ENCODE data around the gene LIME1. TPM values are rescaled to one million over a fixed set of nuclear protein-coding genes. Genes with fewer than 3 reads are reported as not detected.

LIME1 gene
- total RNA-seq (1 to 10 TPM; 1.7 to 4.6 (median 2.6) TPM), polyA plus RNA-seq (1 to 10 TPM; 3.1 to 5.1 (median 4.4) TPM)
- long read RNA-seq, donor 1, result 0 reads
- long read RNA-seq, donor 2, result 0 reads

GRCh38 chr20:63735859-63736718 lies at the start of gene LIME1:
Gene LIME1, plus strand, starts transcription at chr20:63736664. Its CDS starts 886 bp downstream, at chr20:63737550.
- intact Hi-C loops (cut with DNase I), result loop anchor here in 1 of 2 donors (5.0 kb wide), 1 partner anchor 34 kb away; no protein-coding TSS in a partner anchor
- Histone ChIP-seq H3K36me3 (ENCODE audit: insufficient read depth in 1 of 2, low read depth in 1 of 2) (peaks cover 0 to 29% of the 10 kb centered on the region in 2 donors), H3K4me1 (peaks cover 7% of the 10 kb centered on the region), H3K27me3 (ENCODE audit: insufficient read depth in 3 of 3, low read length in 2 of 3) (no peaks in the 10 kb centered on the region), H3K9me3 (no peaks in the 10 kb centered on the region), H3K4me3 (peak within 1 kb of the TSS; percentile 25), H3K27ac (no peak within 1 kb of the TSS)
- ATAC-seq, result no peak
- WGBS, 3 donors, result 70 to 81% (median 72%) methylated on average over 23 to 31 of the region's 31 CpGs
- DNase-seq, result peak in 1 of 2 donors; percentile 58
- TF ChIP-seq CTCF (IDR thresholded peaks at IDR 0.05), result no peak

GRCh38 chr20:63687419-63688178 lies 48.9 kb upstream of the LIME1 start:
- WGBS, 3 donors, result 82 to 89% (median 87%) methylated on average over 28 to 29 of the region's 29 CpGs
- intact Hi-C loops (cut with DNase I), result no loop called here
- H3K9me3 ChIP-seq, result no peaks in the 10 kb centered on the region
- H3K36me3 ChIP-seq (ENCODE audit: insufficient read depth in 1 of 2, low read depth in 1 of 2), result no peaks in the 10 kb centered on the region
- no peak for TF ChIP-seq CTCF (IDR thresholded peaks at IDR 0.05)
- peak overlapping the region; percentile 79 for H3K27ac ChIP-seq
- H3K4me1 ChIP-seq, result peaks cover 15% of the 10 kb centered on the region
- ATAC-seq, result no peak
- no peak for DNase-seq
- H3K27me3 ChIP-seq (ENCODE audit: insufficient read depth in 3 of 3, low read length in 2 of 3), result no peaks in the 10 kb centered on the region
- H3K4me3 ChIP-seq, result no peak overlapping the region

GRCh38 chr20:63688228-63689045 lies 48.0 kb upstream of the LIME1 start:
- ATAC-seq (no peak), DNase-seq (peak in 1 of 2 donors; percentile 59)
- no peak overlapping the region for H3K4me3 ChIP-seq
- H3K36me3 ChIP-seq (ENCODE audit: insufficient read depth in 1 of 2, low read depth in 1 of 2), result no peaks in the 10 kb centered on the region
- no peaks in the 10 kb centered on the region for H3K9me3 ChIP-seq
- H3K4me1 ChIP-seq, result peaks cover 8% of the 10 kb centered on the region
- intact Hi-C loops (cut with DNase I), result no loop called here
- H3K27me3 ChIP-seq (ENCODE audit: insufficient read depth in 3 of 3, low read length in 2 of 3), result no peaks in the 10 kb centered on the region
- peak overlapping the region; percentile 79 for H3K27ac ChIP-seq
- no peak for TF ChIP-seq CTCF (IDR thresholded peaks at IDR 0.05)
- WGBS, 3 donors, result 68 to 76% (median 75%) methylated on average over 31 of the region's 31 CpGs
